DMS153 treated with DMSO at 0.1 percent for 48 hours (cell line): ENCODE data around the gene ALLC.
A peak's percentile ranks its signal among the peaks of the same experiment; 100 is the strongest.
"Not testable (repeated sequence)": the region's sequence is repeated elsewhere in the genome, so short reads cannot be mapped to it uniquely, and the experiment has no call there.

ENCODE experiments used
- DNase-seq: peaks from one replicate; lab custom pipeline; 2025; ENCODE audit not compliant: unreplicated experiment; lab: John Stamatoyannopoulos, UW

ALLC gene

DNA sequence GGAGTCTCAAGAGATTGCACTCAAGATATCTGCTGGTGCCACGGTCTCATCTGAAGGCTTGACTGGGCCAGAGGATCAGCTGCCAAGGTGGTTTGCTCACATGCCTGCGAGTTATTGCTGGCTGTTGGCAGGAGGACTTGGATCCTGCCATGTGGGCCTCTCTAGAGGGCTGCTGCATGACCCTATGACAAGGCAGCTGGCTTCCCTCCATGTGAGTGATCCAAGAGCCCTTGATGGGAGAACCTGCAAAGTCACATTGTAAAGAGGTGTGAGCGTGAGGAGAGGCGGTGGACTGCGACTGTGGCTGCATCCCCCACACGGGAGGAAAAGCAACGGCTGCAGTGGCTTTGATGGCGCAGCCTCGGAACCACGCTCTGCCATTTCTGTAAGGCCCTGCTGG lies 4.0 kb upstream of the ALLC start:
- no peak for DNase-seq

DNA sequence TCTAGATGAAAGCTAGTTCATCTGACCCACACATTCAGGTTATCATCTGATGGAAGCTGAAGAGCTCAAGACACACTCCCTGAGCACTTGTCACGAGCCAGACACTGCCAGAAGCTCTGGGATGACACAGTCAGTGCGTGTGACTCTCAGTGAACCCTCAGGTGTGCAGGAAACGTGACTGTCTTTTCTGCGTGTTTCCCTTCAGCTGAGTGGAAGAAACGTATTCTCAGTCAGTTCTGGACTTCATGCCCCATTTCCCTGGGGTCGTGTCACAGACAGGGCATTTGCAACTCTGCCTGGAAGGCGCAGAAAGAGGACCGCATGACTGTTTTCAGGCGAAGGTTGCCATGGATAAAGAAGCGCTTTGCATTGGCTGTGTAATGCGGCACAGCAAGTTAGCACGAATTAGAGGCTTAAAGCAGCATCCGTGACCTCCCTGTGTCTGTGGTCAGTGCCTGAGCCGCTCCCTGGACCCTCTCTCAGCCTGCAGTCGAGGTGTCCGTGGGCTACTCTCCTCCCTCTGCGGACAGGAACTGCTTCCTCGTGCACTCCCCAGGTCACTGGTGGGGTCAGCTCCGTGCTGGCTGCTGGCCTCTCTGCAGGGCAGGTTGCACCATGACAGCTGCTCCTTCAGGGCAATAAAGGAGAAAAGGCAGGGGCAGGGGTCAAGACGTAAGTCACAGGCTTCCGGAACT lies 3.3 kb upstream of the ALLC start:
- no peak for DNase-seq

DNA sequence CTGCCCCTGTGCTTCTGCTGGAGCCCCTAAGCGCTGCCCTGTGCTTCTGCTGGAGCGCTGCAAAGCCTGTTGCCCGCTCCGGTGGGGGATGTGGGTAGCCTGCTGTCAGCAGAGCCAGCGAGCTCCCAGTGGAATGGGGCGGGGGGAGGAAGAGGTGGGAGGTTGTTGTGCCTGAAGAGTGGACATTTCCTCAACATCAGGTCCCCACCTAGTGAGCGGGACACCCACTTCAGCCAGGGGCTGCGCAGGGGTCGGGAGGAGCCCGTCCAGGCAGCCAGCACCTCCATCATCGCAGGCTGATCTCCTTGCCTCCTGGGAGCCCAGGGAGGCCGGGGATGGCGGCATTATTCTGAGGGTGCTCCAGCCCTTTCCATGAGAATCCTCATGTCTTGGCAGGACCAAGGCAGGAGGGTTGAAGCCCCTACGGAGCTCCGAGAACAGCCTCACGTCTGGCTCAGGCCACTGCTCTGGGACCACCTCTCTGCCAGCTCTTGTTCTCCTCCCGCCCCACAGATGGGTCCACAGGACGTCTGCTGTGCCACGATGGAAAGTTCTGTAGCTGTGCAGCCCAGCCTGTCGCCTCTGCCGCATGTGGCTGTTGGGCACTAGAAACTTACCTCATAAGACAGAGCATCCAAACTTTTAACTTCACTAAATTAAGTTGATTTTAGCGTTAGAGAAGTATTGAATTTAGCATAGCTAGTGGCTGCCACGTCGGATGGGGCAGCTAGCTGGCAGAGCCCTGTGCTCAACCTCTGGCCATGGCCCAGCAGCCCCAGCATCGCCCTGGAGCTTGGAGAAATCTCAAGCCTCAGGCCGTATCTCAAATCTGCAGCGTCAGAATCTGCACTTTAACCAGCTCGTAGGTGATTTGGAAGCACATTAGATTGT lies 1.9 kb upstream of the ALLC start:
- no peak for DNase-seq

DNA sequence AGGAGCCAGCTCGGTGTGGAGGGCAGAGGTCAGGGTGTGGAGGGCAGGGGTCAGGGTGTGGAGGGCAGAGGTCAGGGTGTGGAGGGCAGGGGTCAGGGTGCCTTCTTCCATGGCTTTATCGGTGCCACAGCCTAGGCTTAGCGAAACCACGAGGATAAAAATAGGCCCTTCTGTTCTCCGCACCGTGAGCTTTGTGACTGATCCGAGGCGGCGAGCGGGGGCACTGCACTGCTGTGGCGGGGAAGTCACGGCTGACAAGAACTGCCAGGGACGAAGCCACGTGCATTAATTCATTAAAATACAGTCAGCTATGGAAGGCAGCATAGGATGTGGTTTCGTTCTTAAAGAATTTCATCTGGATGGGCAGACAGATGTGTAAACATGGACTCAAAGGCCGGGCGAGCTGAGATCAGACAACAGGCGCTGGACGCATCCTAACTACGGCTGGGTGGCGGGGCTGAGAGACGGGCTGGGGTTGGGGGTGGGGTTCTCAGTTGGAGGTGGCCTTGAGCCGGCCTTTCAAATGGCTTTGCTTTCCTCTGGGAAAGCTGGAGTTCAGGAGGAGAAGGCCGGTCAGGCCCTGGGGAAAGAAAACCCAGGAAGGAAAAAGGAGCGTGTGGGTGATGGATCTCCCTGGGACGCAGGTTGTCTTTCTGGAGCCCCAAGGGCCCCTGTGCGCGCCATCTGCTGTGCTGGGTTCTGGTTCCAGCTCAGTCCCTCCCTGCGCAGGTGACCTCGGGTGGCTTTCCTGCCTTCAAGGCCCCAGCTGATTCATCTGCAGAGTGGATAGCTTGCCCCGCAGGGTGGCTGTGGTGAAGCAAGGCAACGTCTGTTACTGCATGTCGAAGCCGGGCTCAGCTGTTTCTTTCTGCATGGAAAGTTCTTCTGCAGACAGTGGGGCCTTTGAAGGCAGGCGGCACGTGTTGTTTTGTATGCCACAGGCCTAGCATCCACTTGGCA lies 958 bp upstream of the ALLC start:
- DNase-seq: no peak

DNA sequence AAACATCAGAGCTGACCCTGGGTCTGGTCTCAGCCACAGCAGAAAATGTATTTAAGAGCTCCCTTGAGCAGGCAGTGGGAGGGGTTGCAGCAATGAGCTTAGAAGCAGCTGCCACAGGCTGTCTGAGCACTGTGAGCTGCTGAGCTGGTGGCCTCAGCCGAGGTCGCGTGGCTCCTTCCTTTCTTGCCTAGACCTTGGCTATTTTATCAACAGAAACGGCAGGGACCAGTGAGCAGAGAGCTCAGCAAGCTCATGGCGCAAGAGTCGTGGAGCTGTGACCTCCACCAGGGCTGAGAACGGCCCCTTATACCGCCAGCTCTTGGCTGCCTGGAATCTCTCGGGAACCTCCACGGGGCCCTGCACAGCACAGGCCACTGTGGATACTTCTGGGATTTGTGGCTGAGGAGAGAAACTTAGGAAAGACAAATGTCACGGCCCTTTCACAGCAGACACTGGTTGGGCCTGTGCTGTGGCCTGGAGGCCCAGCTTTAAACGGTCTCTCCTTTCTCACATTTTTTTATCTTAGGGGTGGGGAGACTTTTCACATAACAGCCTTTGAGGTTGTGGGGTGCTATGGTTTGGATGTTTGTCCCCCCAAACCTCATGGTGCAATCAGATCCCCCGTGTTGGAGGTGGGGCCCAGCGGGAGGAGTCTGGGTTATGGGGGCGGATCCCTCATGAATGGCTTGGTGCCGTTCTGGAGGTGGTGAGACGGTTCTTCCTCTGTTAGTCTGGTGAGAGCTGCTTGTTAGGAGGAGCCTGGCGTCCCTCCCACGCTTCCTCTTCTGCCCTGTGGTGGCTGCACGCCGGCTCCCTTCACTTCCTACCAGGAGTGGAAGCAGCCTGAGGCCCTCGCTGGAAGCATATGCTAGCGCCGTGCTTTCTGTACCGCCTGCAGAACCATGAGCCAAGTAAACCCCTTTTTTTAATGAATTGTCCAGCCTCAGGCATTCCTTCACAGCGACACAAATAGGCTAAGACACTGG lies 1.7 kb downstream of the ALLC start:
- DNase-seq: no peak

DNA sequence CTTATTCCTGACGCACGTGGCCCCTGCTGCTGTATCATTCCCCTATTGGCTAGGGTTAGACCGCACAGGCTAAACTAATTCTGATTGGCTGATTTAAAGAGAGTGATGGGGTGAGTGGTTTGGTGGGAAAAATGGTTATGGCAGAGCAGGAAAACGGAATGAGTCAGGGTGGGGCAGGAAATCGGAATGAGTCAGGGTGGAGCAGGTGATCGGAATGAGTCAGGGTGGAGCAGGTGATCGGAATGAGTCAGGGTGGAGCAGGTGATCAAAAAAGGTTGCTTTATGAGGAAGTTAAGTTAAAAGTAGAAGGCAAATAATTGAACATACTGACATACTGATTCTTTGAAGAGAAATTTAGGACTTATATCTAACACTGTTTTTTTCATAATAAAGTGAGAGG lies 2.6 kb downstream of the ALLC start:
- DNase-seq: not testable (repeated sequence)

DNA sequence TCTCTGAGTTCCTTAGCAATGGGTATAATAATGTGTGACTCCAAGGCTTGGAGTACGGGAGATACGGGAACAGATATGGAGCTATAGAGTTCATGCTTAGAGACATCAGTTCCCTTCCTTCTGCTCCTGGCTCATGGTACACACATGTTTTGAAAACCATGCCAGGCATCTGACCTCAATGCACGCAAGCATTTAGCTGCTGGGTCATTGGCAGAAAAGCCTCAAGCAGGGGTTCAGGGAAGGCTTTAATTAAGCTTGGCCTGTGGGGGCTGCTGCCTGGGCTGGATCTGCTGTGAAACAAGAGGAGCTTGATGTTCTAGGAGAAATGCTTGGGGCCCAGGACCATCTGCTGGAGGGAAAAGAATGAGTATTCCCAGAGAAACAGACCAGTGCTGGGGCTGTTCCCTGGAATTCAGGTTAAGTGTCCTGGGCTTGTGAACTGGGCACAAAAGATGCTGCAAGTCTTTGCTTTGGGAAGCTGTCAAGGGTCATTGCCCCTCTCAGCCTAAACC lies 3.2 kb downstream of the ALLC start:
- DNase-seq: no peak

DNA sequence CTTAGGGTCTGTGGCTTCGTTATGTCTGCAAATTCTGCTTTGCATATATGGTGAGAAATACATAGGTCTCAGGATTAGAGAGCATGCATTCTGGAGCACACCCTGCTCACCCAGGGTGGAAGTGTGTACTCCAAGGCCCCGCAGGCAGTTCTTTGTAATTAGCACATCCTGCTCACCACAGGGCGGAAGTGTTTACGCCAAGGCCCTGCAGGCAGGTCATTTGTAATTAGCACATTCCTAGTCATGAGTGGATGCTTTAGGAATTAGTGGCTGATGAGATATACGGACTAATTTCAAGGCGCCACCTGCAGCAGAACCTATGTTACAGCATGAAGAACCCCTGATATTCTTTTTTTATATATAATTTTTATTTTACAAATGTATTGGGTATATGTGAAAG lies 4.2 kb downstream of the ALLC start:
- DNase-seq: no peak

DNA sequence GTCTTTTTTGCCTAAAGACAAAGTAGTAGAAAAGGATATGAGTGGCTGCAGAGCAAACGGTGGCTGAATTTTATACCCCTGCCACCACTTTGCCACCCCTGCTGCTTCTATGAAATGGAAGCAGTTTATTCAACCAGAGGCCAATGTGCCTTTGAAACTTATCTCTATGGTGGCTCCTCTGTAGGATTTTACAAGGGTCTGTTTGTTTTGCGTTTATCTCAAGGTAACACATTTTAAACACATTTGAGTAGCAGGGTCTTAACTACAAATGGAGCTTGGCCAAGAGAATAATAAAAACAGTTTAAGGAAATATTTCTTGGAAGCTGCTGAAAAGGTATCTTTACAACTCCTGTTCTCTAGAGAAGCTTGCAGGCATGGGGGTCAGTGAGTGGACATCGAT lies 6.1 kb downstream of the ALLC start:
- no peak for DNase-seq

DNA sequence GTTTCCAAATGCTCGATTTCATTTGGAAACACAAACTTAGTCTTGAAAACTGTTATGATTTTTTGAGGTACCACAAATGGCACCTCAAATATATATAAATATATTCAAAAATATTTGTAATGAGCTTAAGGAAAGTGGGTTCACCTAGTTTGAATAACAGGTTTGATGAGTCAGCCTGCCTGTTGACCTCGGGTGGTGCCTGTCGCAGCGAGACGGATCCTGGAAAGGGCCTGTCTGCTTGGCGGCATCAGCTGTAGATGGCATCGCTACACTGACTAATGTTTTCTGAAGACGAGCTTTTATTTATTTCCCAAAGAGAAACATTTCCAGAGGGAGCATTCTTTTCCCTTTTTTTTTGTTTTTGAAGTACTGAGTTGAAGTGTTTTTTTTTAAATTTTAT lies 6.9 kb downstream of the ALLC start:
- no peak for DNase-seq

DNA sequence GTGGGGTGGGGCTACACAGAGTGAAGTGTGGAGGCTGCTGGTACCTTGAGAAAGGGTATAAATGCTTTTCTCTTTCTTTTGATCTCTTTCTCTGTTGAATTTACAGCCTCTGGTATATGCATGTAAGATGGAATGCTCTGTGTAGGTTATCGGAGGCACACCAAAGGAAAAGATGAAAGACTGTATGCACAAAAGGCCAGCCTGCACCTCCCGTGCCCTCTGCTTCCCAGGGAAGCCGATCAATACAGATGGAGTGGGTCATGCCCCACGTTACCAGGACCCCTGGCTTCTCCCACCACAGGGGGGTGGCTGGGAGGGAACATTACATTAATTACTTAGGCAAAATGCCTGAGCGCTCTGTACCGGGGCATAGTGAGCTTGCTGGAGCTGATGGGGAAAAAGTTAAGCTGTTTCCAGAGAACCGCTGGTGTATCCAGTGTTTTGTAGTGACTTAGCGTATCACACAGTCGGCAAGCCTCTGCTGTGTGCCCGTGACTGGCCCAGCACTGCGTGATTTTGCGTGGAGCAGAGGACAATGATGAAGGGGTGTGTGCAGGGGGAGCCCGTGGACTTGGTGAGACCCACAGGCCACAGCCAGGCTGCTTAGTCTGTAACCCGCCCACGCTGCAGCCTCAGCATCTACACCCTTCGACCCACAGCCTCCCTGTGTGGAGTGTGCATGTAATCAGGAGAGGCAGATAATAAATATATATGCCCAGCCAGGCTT lies 8.0 kb downstream of the ALLC start:
- no peak for DNase-seq

DNA sequence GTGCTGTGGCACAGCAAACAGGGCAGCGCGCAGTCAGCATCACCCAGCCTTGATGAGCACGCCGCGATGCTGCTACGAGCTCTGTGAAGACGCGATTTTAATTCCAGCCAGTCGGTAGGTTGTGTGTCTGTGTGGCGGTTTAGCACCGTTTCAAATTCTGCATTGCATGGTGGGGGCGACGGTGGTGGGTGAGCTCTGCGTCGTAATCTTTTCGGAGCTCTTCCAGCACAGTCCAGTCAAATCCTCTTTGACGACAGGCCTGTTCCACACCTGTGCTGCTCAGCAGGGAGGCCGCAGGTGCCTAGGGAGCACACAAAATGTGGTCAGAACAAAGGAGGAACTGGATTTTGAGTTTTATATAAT lies 8.6 kb downstream of the ALLC start:
- no peak for DNase-seq

DNA sequence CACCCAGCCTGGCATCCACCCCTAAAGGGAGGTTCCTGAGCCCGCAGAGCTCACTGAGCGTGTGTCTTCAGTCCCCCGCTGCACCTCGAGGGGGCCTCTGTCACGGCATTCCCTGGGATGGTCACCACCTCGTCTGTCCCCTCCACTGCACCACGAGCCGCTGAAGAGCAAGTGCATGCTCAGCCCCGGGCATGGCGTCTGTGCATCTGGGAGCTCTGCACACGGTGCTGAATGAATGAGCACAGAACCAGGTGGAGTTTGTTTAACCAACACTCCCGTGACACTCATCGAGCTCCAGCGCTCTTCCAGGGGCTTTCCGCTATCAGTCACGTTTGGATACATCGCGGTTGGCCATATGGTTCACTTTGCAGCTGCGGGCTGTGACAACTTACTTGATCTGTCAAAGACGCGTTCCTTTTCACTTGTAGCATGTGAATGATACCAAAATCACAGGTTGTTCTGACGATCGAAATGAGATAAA lies 9.2 kb downstream of the ALLC start:
- peak; percentile 33 for DNase-seq

DNA sequence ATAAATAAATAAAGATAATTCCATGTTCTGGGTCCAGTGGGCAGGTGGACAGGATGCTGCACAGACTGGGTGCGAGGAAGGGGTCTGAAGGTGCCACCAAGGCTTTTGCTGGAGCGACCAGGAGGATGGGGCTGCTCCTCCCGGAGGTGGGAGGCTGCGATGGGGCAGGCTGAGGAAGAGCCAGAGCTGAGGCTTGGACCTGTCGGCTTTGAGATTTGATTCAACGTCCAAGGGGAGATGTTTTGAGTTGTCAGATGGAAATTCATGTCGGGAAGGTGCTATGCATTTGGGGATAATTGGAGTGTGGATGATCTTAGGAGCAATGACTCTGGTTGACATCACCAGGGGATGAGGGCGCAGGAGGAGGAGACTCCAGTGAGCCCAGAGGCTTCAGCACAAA lies 11.7 kb downstream of the ALLC start:
- no peak for DNase-seq

DNA sequence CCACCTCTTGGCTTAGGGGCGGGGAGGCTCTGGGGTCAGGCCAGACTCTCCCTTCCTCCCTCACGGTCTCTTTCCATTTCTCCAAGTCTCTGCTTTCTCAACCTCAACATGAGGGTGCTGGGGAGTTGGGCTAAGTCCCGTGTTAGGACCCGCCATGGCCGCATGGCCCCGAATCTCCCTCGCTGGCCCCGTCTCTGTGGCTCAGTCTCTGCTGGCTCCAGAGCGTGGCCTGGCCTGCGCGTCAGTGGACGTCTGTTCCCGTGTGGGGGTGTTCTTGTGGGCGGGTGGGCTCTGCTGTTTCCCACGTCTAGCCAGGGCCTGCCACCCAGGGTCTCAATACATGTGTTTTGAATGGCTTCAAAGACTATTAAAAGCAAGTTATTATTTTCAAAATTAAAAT lies 12.4 kb downstream of the ALLC start:
- no peak for DNase-seq

DNA sequence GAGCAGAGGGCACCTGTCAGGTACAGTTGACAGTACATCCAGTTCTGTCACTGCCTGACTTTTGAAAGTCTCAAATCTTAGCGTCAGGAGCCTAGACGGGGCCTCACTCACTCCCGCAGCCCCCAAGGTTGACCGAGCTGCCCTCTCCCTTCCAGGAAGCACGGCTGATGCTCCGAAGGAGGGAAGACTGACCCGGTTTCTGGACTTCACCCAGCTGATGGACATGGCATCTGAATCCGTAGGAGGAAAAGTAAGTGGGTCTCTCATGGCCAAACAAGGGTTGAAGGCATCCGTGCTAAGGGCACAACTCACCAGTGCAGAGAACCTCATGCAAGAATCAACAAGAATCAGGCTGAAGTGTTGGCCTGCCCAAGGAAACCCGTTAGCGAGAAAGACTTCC lies 12.9 kb downstream of the ALLC start:
- no peak for DNase-seq

DNA sequence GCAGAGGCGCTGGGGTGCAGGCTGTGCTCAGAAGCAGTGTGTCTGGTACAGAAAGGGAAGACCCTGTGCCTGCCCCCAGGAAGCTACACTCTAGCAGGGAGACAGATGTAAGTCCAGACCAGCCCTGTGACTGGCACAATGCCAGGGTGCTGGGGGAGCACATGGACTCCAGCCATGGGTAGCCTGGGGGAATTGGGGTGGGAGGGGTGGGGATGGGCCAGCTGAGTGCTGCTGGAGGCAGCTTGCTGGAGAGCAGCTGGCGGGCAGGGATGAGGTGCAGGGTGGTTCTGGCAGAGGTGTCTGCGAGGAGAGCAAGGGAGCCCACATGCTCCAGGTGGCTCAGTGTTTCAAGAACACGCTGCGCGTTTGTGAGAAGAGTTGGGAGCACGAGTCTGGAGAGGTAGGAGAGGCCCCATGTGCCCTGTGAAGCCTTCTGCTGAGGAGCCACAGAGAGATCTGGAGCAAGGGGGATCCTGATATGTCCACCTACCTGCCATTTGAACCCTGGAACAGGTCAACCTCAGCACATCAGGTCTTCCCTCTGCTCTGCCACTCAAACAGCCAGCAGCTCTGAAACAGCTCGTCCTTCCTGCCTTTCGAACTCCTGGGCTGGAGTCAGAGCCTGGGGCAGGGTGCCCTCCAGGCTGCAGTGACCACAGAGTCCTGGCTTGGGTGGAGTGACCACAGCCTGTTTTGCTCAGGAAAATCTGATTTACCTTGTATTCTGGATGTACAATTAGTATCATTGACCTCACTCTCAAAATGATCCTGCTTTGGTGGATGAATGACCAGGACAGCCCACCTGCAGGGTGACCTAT lies 15.1 kb downstream of the ALLC start:
- no peak for DNase-seq

DNA sequence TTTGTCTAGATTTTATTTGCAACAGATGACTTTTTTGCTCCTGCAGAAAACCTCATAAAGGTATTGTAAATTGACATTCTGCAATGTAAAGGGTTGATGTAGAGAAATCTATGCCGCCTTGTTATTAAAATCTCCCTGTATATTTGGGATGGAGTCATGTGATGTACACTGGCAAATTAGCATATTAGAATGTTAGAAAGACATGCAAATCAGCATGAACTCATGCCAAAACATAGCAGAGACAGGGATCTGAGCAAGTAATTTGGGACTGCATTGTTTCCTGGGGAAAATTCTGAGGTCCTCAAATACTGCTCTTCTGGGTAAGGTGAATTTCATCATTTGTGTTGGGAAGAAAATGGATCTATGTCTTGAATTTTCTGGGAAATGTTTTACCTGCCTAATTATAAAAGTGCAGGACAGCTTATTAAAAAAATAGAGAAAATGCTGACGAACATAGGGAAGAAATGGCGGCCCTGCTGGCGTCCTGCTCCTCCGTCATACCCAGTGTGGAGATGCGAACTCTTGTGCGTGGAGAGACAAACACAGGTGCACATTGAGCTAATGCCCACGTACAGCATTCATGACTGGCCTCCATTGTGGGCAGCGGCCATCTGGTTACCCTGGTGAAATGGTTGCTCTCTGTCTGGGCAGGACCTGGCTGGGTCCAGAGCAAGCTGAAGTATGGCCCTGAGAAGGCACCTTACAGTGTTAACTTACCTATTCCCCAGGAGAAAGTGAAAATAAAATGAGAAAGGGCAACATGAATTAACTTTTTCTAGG lies 16.3 kb downstream of the ALLC start:
- no peak for DNase-seq
